EH (cell line): ENCODE measurements around the gene TRIM28.

Experiments used
- DNase-seq: peaks from one replicate; pipeline ENCODE4 v3.0.0-alpha.2; 2015; ENCODE audit warnings: low read depth

Gene TRIM28

DNA sequence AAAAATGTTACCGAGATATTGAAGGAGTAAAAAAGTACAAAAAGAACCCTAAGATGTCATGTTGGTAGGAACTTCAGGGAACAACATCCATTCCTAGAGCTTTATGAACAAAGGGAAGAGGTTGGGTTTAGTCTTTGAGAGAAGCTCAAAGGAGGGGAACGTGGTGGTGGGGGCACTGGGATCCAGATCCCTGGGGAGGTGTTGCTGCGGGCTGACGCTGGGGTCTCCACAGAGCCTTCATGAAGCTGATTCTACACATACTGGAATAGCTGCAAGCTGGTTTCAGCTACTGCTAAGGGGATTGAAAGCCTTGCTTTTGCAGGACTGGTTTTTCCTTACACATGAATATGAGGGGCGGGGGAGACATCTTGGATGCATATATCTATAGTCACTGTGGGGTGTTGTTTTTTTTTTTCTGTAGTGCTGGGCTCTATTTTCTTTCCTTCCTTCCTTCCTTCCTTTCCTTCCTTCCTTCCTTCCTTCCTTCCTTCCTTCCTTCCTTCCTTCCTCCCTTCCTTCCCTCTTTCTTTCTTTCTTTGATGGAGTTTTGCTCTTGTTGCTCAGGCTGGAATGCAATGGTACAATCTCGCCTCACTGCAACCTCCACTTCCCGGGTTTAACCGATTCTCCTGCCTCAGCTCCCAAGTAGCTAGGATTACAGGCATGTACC is 35.7 kb downstream of the TRIM28 start:
- DNase-seq, result no peak

DNA sequence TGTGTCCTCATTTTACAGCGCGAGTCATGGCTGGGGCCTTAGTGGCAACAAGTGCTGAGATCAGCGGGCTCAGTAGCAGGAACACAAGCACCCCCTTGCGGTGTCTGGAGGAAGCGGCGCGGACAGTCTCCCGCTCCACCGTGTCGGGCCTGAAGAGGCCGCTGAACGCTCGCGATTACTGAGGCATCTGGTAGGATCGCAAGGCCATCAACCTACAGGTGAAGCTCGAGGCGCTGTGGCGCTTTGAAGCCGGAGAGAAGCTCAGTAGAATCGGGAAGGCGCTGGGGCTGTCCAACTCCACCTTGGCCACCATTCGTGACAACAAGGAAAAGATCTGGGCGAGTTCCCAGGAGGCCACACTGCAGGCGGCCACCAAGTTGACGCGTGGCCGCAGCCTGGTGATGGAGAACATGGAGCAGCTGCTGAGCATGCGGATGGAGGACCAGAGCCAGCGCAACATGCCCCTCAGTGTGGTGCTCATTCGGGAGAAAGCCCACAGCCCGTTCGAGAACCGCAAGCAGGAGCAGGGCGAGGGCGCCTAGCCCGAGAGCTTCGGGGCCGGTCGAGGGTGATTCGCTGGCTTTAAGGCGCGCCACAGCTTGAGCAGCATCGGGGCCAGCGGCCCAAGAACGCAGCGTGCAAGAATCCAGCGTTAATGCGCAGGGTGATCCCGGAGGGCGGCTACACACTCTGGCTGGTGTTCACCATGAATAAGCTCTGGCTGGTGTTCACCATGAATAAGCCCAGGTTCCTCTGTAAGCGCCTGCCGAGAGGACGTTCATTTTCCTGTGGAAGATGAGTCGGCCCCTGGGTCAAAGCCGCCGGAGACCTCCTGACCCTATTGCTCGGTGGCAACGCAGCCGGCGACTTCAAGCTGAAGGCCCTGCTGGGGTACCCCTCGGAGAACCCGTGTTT is 37.6 kb downstream of the TRIM28 start:
- DNase-seq, result peak; percentile 88

DNA sequence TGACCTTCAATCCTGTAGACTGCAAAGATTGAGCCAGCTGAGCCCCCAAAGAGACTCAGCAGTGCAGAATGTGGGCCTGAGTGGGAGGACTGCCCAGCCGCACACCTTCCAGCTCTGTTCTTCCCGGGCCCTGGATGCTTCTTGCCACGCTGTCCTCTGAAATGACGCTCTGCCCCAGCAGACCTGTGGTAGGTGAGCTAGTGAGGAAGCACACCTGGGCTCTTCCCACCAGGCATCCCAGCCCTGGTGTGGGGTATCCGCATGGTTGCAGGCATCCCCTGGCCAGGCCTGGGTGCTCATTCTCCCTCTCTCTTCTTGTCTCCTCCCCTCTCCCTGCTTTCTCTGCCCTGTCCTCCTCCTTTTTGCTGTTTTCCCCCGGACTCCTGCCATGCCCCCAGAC is 39.1 kb downstream of the TRIM28 start:
- no peak for DNase-seq

DNA sequence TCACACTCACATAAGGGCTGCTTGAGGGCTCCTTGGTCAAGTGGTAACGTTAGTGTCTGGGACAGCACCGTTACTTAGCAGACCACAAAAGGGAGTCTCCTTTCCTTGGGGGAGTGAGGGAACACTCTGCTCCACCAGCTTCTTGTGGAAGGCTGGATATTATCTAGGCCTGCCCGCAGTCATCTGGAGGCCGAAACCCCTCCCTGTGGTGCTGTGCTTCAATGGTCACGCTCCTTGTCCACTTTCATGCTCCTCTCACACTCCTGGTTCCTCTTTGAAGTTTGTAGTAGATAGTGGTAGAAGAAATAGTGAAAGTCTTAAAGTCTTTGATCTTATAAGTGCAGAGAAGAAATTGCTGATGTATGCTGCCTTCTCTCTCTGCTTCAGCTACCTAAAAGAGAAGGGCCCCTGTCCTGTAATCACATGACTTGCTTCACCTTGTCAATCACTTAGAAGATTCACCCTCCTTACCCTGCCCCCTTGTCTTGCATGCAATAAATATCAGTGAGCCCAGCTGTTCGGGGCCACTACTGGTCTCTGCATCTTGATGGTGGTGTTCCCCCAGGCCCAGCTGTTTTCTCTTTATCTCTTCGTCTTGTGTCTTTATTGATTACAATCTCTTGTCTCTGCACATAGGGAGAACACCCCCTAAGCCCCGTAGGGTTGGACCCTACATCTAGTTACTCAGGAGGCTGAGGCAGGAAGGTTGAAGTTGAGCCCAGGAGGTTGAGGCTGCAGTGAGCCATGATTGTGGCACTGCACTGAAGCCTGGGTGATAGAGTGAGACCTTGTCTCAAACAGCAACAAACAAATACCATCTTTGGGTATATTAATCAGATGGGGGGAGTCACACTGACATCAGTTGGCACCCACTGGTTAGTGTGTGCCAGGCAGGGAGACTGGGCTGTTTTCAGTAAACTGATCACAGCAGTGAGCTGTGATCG is 40.9 kb downstream of the TRIM28 start:
- DNase-seq, result no peak

DNA sequence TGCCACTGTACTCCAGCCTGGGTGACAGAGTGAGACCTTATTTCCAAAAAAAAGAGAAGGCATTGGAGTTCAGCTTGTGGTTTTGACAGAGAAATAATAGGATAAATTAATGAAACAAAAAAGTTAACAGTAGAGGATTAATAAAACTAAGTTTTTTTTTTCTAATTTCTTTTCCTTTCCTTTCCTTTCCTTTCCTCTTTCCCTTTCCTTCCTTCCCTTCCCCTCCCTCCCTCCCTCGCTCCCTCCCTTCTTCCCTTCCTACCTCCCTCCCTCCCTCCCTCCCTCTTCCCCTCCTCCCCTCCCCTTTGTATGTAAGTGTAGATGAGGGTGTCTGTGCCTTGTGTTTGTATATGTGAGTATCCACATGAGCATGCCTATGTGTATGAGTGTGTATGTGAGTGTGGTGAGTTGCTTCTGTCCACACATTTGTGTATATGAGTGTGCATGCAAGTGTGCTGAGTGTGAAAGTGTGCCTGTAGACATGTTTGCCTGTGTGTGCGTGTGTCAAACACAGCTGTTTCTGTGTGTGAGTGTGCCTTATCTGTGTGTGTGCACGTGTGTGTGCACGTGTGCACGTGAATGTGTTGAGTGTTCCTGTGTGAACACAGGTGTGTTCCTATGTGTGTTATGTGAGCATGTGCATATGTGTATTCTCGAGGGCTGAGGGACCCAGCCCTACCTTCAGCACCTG is 41.7 kb downstream of the TRIM28 start:
- no peak for DNase-seq

DNA sequence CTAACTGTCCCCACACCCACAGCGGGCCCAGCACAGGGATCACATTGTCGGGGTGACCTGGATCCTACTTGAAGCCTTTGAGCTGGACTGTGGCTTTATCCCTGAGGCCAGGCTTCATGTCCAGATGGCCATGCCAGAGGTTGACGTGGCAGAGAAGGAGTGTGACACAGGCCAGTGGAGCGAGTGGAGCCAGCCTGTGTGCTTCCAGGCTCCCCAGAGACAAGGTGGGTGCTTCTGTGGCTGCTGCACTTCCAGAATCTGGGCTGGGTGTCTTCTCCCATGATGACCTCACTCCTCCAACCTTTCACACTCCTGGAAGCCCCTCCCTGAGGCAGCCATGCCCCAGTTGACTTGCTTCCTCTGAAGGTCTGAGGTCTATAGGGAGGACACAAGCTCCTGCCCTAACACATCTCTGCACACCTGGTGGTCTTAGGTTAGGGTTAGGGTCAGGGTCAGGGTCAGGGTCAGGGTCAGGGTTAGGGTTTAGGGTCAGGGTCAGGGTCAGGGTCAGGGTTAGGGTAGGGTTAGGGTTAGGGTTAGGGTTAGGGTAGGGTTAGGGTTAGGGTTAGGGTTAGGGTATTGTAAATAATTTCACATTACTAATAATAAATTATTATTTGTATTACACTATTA is 42.4 kb downstream of the TRIM28 start:
- DNase-seq, result no peak
